Measurements from ENCODE around the gene VENTX.

DNA sequence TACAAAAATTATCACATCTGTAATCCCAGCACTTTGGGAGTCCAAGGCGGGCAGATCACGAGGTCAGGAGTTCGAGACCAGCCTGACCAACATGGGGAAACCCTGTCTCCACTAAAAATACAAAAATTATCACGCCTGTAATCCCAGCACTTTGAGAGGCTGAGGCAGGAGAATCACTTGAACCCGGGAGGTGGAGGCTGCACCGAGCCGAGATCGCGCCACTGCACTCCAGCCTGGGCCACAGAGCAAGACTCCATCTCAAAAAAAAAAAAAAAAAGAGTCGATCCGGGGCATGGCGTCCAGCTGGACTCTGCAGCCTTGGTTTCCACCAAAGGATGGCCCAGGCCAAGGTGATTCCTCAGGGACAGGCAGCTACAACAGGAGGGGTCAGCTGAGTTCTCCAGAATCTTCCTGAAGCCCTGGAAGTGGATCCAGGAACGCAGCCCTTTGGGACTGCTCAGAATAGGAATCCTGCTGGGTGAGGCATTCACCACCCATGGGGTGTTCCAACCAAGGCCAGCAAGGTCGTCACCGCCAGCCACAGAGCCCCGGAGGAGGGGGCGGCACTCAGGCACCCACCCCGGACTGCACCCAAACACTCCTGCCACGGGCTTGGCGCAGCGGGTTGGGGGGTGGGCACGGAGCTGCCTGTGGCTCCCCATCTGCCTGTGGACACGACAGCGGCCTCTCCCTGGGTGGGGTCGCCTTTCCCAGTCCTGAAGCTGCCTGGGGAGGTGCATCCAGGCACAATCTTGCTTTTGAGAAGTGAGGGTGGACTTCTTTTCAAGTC, 19.7 kb upstream of the VENTX start:
- TF ChIP-seq CTCF (IDR thresholded peaks at IDR 0.05; ENCODE audit: low read depth, low read length, poor library complexity, severe bottlenecking) = no peak
- no peak for TF ChIP-seq EZH2phosphoT487 (IDR thresholded peaks at IDR 0.05; ENCODE audit: borderline replicate concordance, low read length)

Data from DOHH2 (cell line).